NT2/D1 (cell line): Measurements from ENCODE around the gene MRPL49.

Experiments used
- DNase-seq: peaks from one replicate; pipeline ENCODE4 v3.0.0-alpha.2; 2011; ENCODE audit warnings: low read depth, low spot score
- H3K27me3 ChIP-seq: 2 replicates; pipeline ENCODE4 v1.6.0; 2011; ENCODE audit warnings: mild to moderate bottlenecking; ENCODE audit not compliant: insufficient read length, insufficient read depth
- H3K36me3 ChIP-seq: 2 replicates; pipeline ENCODE4 v1.6.1; 2011; ENCODE audit warnings: mild to moderate bottlenecking, low read length, mixed read lengths; ENCODE audit not compliant: insufficient read depth, insufficient read length
- H3K4me1 ChIP-seq: 2 replicates; pipeline ENCODE4 v1.5.1; 2011; ENCODE audit not compliant: insufficient read depth, insufficient read length
- H3K4me3 ChIP-seq: 2 replicates; pipeline ENCODE4 v1.5.1; 2011; ENCODE audit warnings: low read depth; ENCODE audit not compliant: insufficient read length
- H3K9ac ChIP-seq: 2 replicates; pipeline ENCODE4 v1.6.0; 2011; ENCODE audit warnings: low read depth; ENCODE audit not compliant: insufficient read length
- H3K9me3 ChIP-seq: 2 replicates; pipeline ENCODE4 v1.5.1; 2011; ENCODE audit warnings: mild to moderate bottlenecking, low read length; ENCODE audit not compliant: insufficient read depth
- SUZ12 ChIP-seq: IDR thresholded peaks from 2 replicates; pipeline ENCODE4 v1.6.1; 2011; ENCODE audit not compliant: insufficient read length, insufficient read depth; ENCODE audit errors: extremely low read depth
- YY1 ChIP-seq: IDR thresholded peaks from 2 replicates; pipeline ENCODE4 v1.6.1; 2011; ENCODE audit not compliant: insufficient read length, insufficient read depth
- ZNF274 ChIP-seq: IDR thresholded peaks from 2 replicates; pipeline ENCODE4 v1.6.1; 2011; ENCODE audit warnings: mild to moderate bottlenecking, low read depth, low read length

Gene MRPL49

DNA sequence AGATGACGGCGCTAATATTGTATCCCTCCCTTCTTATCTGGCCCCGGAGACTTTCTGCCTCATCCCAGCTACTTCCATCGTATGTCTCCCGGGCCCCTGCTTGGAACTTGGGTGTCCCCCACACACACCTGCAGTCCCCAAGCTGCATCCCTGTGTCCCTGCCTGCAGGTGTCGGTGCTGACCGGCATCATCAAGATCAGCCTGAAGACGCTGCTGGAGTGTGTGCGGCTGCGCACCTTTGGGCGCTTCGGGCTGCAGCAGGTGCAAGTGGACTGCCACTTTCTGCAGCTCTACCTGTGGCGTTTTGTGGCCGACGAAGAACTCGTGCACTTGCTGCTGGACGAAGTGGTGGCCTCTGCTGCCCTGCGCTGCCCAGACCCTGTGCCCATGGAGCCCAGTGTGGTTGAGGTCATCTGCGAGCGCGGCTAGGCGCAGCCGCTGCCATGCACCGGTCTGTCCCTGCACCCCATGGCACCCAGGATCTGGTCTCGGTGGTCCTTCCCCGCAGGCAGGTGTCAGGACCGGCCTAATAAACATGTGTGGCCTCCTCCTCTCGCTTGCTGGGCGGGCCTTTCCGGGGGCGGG, 10.9 kb upstream of the MRPL49 start:
- Histone ChIP-seq H3K36me3 (peaks cover 56% of the 10 kb centered on the region), H3K4me3 (peak overlapping the region; percentile 78), H3K9ac (peak overlapping the region; percentile 46), H3K9me3 (no peaks in the 10 kb centered on the region), H3K4me1 (peaks cover 18% of the 10 kb centered on the region), H3K27me3 (no peaks in the 10 kb centered on the region)
- no peak for TF ChIP-seq YY1
- no peak for TF ChIP-seq ZNF274
- TF ChIP-seq SUZ12, result no peak
- no peak for DNase-seq

GRCh38 chr11:65111744-65112545, 10.2 kb upstream of the MRPL49 start, which contains the start of gene TM7SF2:
TSS of gene TM7SF2 (plus strand) at chr11:65111872. CDS start at chr11:65112016, 144 bp downstream.
- peaks cover 61% of the 10 kb centered on the region for H3K36me3 ChIP-seq
- peaks cover 22% of the 10 kb centered on the region for H3K4me1 ChIP-seq

GRCh38 chr11:65112546-65113360, 9.4 kb upstream of the MRPL49 start:
- H3K36me3 ChIP-seq, result peaks cover 53% of the 10 kb centered on the region

More at GRCh38 chr11:65111744-65112545, 10.2 kb upstream of the MRPL49 start, which contains the start of gene TM7SF2:
- TF ChIP-seq YY1 (no peak), SUZ12 (no peak), ZNF274 (no peak)
- peak; percentile 94 for DNase-seq
- H3K9ac ChIP-seq, result peak within 1 kb of the TSS; percentile 74
- no peaks in the 10 kb centered on the region for H3K9me3 ChIP-seq
- peak within 1 kb of the TSS; percentile 78 for H3K4me3 ChIP-seq
- H3K27me3 ChIP-seq, result no peaks in the 10 kb centered on the region

DNA sequence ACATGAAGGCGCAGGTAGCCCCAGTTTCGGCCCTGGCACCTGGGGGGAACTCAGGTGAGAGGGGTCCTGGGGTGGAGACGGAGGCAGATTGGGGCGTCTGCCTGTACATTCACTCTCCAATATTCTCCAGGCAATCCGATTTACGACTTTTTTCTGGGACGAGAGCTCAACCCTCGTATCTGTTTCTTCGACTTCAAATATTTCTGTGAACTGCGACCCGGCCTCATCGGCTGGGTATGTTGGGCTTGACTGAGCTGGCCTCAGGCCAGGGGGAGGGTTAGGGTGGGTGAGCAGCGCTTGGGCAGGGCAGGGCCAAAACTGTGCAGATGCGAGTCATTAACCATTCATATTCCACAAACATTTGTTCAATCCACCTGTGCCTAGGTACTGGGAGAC, 8.8 kb upstream of the MRPL49 start:
- no peaks in the 10 kb centered on the region for H3K9me3 ChIP-seq
- DNase-seq, result no peak
- peaks cover 55% of the 10 kb centered on the region for H3K36me3 ChIP-seq
- H3K4me3 ChIP-seq, result peak overlapping the region; percentile 78
- no peaks in the 10 kb centered on the region for H3K27me3 ChIP-seq
- H3K4me1 ChIP-seq, result peaks cover 22% of the 10 kb centered on the region
- TF ChIP-seq YY1 (no peak), ZNF274 (no peak), SUZ12 (no peak)
- peak overlapping the region; percentile 74 for H3K9ac ChIP-seq

More at GRCh38 chr11:65112546-65113360, 9.4 kb upstream of the MRPL49 start:
- H3K4me3 ChIP-seq, result peak overlapping the region; percentile 78
- no peaks in the 10 kb centered on the region for H3K27me3 ChIP-seq
- no peak for TF ChIP-seq ZNF274
- no peak for TF ChIP-seq YY1
- TF ChIP-seq SUZ12, result no peak
- H3K4me1 ChIP-seq, result peaks cover 22% of the 10 kb centered on the region
- peak overlapping the region; percentile 74 for H3K9ac ChIP-seq
- no peak for DNase-seq
- H3K9me3 ChIP-seq, result no peaks in the 10 kb centered on the region

DNA sequence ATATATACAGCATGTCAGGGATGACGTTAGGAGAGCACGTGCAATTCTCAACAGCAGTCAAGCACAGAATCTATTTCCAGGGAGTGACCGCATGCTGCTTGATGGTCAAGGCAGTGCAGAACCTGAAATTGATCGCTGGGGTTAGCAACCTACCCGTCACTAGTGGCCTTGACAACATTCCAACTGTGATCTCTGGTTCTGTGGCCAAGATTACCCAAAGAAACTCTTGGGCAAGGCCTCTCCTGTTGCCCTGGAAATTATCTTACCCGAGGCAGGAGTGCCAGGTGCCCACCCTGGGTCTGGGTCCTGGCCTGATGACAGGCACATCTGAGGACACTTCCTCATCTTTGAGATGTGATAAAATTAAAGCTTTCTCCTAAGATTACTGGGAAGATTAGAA, 8.3 kb upstream of the MRPL49 start:
- no peak for TF ChIP-seq ZNF274
- no peak for TF ChIP-seq SUZ12
- no peak for TF ChIP-seq YY1
- H3K27me3 ChIP-seq, result no peaks in the 10 kb centered on the region
- peaks cover 55% of the 10 kb centered on the region for H3K36me3 ChIP-seq
- H3K9me3 ChIP-seq, result no peaks in the 10 kb centered on the region
- no peak for DNase-seq
- no peak overlapping the region for H3K9ac ChIP-seq
- H3K4me3 ChIP-seq, result no peak overlapping the region
- H3K4me1 ChIP-seq, result peaks cover 22% of the 10 kb centered on the region

- no peak overlapping the region for H3K9ac ChIP-seq
- H3K4me3 ChIP-seq, result no peak overlapping the region
- DNase-seq, result no peak
- H3K4me1 ChIP-seq, result peaks cover 22% of the 10 kb centered on the region
- no peaks in the 10 kb centered on the region for H3K9me3 ChIP-seq
- H3K36me3 ChIP-seq, result peaks cover 52% of the 10 kb centered on the region
- H3K27me3 ChIP-seq, result no peaks in the 10 kb centered on the region
- TF ChIP-seq YY1 (no peak), SUZ12 (no peak), ZNF274 (no peak)
Measured at GRCh38 chr11:65114538-65115171, 7.5 kb upstream of the MRPL49 start.
